B cell (primary cell): ENCODE results near the gene TLE7. TPM values are rescaled to one million over a fixed set of nuclear protein-coding genes. Genes with fewer than 3 reads are reported as not detected.

Experiments used
- ATAC-seq: fragments of 200-7000 bp; cut with Tn5 transposase; one replicate; pipeline ENCODE4 v1.10.0; 2021; ENCODE audit warnings: low read depth, mild to moderate bottlenecking, moderate number of reproducible peaks, moderate library complexity
- CTCF ChIA-PET: fragments of 350-600 bp; sonication (Branson Sonifier 250); formaldehyde crosslinking; loops from one replicate; lab custom pipeline; 2021; ENCODE audit warnings: antibody characterized with exemption, inconsistent platforms; lab: Charles Lee
- POLR2A ChIA-PET: fragments of 350-600 bp; sonication (Branson Sonifier 250); formaldehyde crosslinking; loops from one replicate; lab custom pipeline; 2021; ENCODE audit warnings: antibody characterized with exemption; lab: Charles Lee
- DNase-seq: peaks from one replicate; pipeline ENCODE4 v3.0.0; 2013
- H2AFZ ChIP-seq: 2 replicates; pipeline ENCODE4 v1.6.1; 2012; ENCODE audit warnings: mild to moderate bottlenecking, low read depth, low read length; ENCODE audit not compliant: insufficient read depth, poor library complexity, severe bottlenecking
- H3K27ac ChIP-seq, 2 donors: 1 replicate in 1 of 2; 2 replicates in 1 of 2; pipeline ENCODE4 v1.5.1; 2012 to 2013; ENCODE audit warnings: low read length in 2 of 2, mild to moderate bottlenecking in 2 of 2, moderate library complexity in 1 of 2
- H3K27me3 ChIP-seq, 4 experiments: fragments of 200-600 bp in 1 of 4; sonication (generic) in 1 of 4; replicated peaks in 1 of 4; 1 replicate in 2 of 4; 2 replicates in 2 of 4; pipeline versions ENCODE4 v1.6.1 to v1.7.0; 2013 to 2016; ENCODE audit warnings: low read length in 3 of 4, mild to moderate bottlenecking in 2 of 4, mixed read lengths in 1 of 4, moderate library complexity in 1 of 4; ENCODE audit not compliant: insufficient read depth in 4 of 4, control insufficient read depth in 3 of 4; ENCODE audit errors: control extremely low read depth in 1 of 4
- H3K36me3 ChIP-seq, 2 experiments: replicated peaks in 1 of 2; 1 replicate in 1 of 2; 2 replicates in 1 of 2; pipeline versions ENCODE4 v1.6.1 to v1.7.1; 2013; ENCODE audit warnings: low read length in 1 of 2; ENCODE audit not compliant: insufficient read depth in 2 of 2, control insufficient read depth in 1 of 2; ENCODE audit errors: control extremely low read depth in 1 of 2, extremely low read depth in 1 of 2
- H3K4me1 ChIP-seq, 2 donors: fragments of 200-600 bp in 1 of 2; sonication (generic) in 1 of 2; 1 replicate in 1 of 2; 2 replicates in 1 of 2; pipeline versions ENCODE4 v1.5.1 to v1.6.1; 2013 to 2017; ENCODE audit warnings: low read length in 2 of 2; ENCODE audit not compliant: control insufficient read depth in 2 of 2, insufficient read depth in 2 of 2
- H3K4me2 ChIP-seq: replicated peaks from 2 replicates; pipeline ENCODE3; 2012; ENCODE audit warnings: mild to moderate bottlenecking, low read depth, low read length; ENCODE audit not compliant: poor library complexity, severe bottlenecking
- H3K4me3 ChIP-seq, 5 experiments: fragments of 200-600 bp in 1 of 5; sonication (generic) in 1 of 5; 1 replicate in 3 of 5; 2 replicates in 2 of 5; pipeline versions ENCODE4 v1.5.1 to v1.7.0; 2011 to 2016; ENCODE audit warnings: low read length in 4 of 5, mild to moderate bottlenecking in 4 of 5, low read depth in 2 of 5, control low read depth in 1 of 5, moderate library complexity in 1 of 5; ENCODE audit not compliant: insufficient read depth in 1 of 5; ENCODE audit errors: control extremely low read depth in 1 of 5, extremely low read depth in 1 of 5
- H3K79me2 ChIP-seq: fragments of 200-600 bp; sonication (generic); one replicate; pipeline ENCODE4 v1.6.0; 2016; ENCODE audit warnings: low read length; ENCODE audit not compliant: control insufficient read depth, insufficient read depth
- H3K9ac ChIP-seq: fragments of 200-600 bp; sonication (generic); 2 replicates; pipeline ENCODE4 v1.6.1; 2017; ENCODE audit warnings: mild to moderate bottlenecking, low read length, moderate library complexity
- H3K9me3 ChIP-seq, 3 donors: one replicate each; pipeline versions ENCODE4 v1.6.1 to v1.7.1; 2013; ENCODE audit warnings: low read length in 2 of 3; ENCODE audit not compliant: control insufficient read depth in 2 of 3, insufficient read depth in 1 of 3; ENCODE audit errors: control extremely low read depth in 1 of 3
- H4K20me1 ChIP-seq: 2 replicates; pipeline ENCODE4 v1.6.0; 2012; ENCODE audit warnings: mild to moderate bottlenecking, low read length; ENCODE audit not compliant: insufficient read depth, control insufficient read depth, poor library complexity, severe bottlenecking
- H3K27ac Mint-ChIP-seq: one replicate; pipeline ENCODE4 v1.8.0; 2021; ENCODE audit warnings: mixed read lengths
- H3K27me3 Mint-ChIP-seq: one replicate; pipeline ENCODE4 v1.8.0; 2021; ENCODE audit warnings: mixed read lengths
- H3K4me1 Mint-ChIP-seq: one replicate; pipeline ENCODE4 v1.8.0; 2021; ENCODE audit warnings: mixed read lengths
- H3K4me3 Mint-ChIP-seq: one replicate; pipeline ENCODE4 v1.8.0; 2021; ENCODE audit warnings: mixed read lengths
- H3K9me3 Mint-ChIP-seq: one replicate; pipeline ENCODE4 v1.8.0; 2022; ENCODE audit warnings: mixed read lengths; ENCODE audit not compliant: insufficient read depth
- CTCF ChIP-seq: fragments of 200-600 bp; IDR thresholded peaks from one replicate; pipeline ENCODE4 v1.8.0; 2022; ENCODE audit warnings: antibody characterized with exemption, mild to moderate bottlenecking
- EZH2 ChIP-seq: IDR thresholded peaks from 2 replicates; pipeline ENCODE4 v1.6.1; 2012; ENCODE audit warnings: borderline replicate concordance, low read depth, mild to moderate bottlenecking, moderate library complexity, low read length; ENCODE audit not compliant: insufficient read depth, poor library complexity, severe bottlenecking
- WGBS: methylation state at CpG from one replicate; pipeline ENCODE4 v1.1.5; 2013; ENCODE audit warnings: missing lambda C conversion rate; ENCODE audit not compliant: insufficient coverage; 5-methylcytosine and 5-hydroxymethylcytosine counted together
- intact Hi-C: fragments of 100-400 bp; cut with micrococcal nuclease; formaldehyde crosslinking; loops from one replicate; pipeline ENCODE4 v1.10.0; 2022
- polyA plus RNA-seq: library from polyadenylated mRNA; depleted of rRNA; stranded (reverse); fragments of >200 nt; gene quantifications from 2 replicates; pipeline ENCODE4 v1.2.3, GENCODE V29; 2012
- total RNA-seq, 2 donors: library from RNA; stranded (reverse); fragments of 120-200 nt in 1 of 2; gene quantifications; 1 replicate in 1 of 2; 2 replicates in 1 of 2; pipeline versions ENCODE4 v1.2.3 to v1.2.4, GENCODE V29; 2013 to 2022

The TLE7 gene
- total and polyA plus RNA-seq, 2 donors (not counting 1 experiment from before 2014, with no cell fraction given), result not detected

- H3K9me3 Mint-ChIP-seq, result no peaks in the 10 kb centered on the region
- H3K4me1 Mint-ChIP-seq, result peaks cover 4% of the 10 kb centered on the region
- TF ChIP-seq EZH2 (no peak), CTCF (no peak)
- Histone ChIP-seq H2AFZ (no peak overlapping the region), H3K9me3 (peaks cover 0 to 18% (median 0%) of the 10 kb centered on the region in 3 donors), H3K4me2 (no peak overlapping the region), H3K4me3 (no peak overlapping the region), H3K27me3 (peaks cover 0 to 38% (median 6%) of the 10 kb centered on the region in 4 experiments), H3K9ac (no peak overlapping the region), H3K36me3 (no peaks in the 10 kb centered on the region), H4K20me1 (no peaks in the 10 kb centered on the region), H3K79me2 (no peaks in the 10 kb centered on the region), H3K4me1 (peaks cover 0 to 4% of the 10 kb centered on the region in 2 donors), H3K27ac (no peak overlapping the region)
- POLR2A ChIA-PET, result no interaction called here
- WGBS, result 85% methylated on average over 3 of the region's 3 CpGs
- no peak overlapping the region for H3K4me3 Mint-ChIP-seq
- ATAC-seq (no peak), DNase-seq (no peak)
- intact Hi-C loops, result no loop called here
- CTCF ChIA-PET, result interaction anchor here (0.7 to 1.3 kb wide), 3 partner anchors 10 to 19 kb away, joined by 3 to 4 read pairs (median 3); no protein-coding TSS in a partner anchor
- H3K27me3 Mint-ChIP-seq, result peaks cover 58% of the 10 kb centered on the region
- no peak overlapping the region for H3K27ac Mint-ChIP-seq
Measured at GRCh38 chr16:71429581-71429980, 12.3 kb downstream of the TLE7 start.

- Mint-ChIP-seq H3K27ac (no peak overlapping the region), H3K9me3 (no peaks in the 10 kb centered on the region), H3K27me3 (peaks cover 60% of the 10 kb centered on the region), H3K4me1 (peaks cover 4% of the 10 kb centered on the region), H3K4me3 (no peak overlapping the region)
- Histone ChIP-seq H3K27me3 (peaks cover 0 to 43% (median 8%) of the 10 kb centered on the region in 4 experiments), H3K4me3 (no peak overlapping the region), H3K4me2 (no peak overlapping the region), H3K27ac (no peak overlapping the region), H3K9me3 (peaks cover 0 to 18% (median 0%) of the 10 kb centered on the region in 3 donors), H3K79me2 (no peaks in the 10 kb centered on the region), H3K4me1 (peaks cover 0 to 4% of the 10 kb centered on the region in 2 donors), H4K20me1 (no peaks in the 10 kb centered on the region), H2AFZ (no peak overlapping the region), H3K9ac (no peak overlapping the region), H3K36me3 (no peaks in the 10 kb centered on the region)
- intact Hi-C loops, result no loop called here
- DNase-seq (no peak), ATAC-seq (no peak)
- TF ChIP-seq EZH2, result no peak
- no peak for TF ChIP-seq CTCF
- 100% methylated on average over 1 of the region's 2 CpGs for WGBS
- ChIA-PET CTCF (no interaction called here), POLR2A (no interaction called here)
Measured at GRCh38 chr16:71428883-71429282, 13.0 kb downstream of the TLE7 start.
